OCI-LY1 (cell line): ENCODE measurements around the gene TSR3.

Experiments
- EZH2 ChIP-seq: fragments of 200-600 bp; sonication (generic), shearing (Covaris generic); IDR thresholded peaks from 2 replicates; pipeline ENCODE4 v1.8.0; 2017; ENCODE audit warnings: borderline replicate concordance, mixed run types, mild to moderate bottlenecking, antibody characterized with exemption, low read length, moderate library complexity, mixed read lengths
- TF ChIP-seq, protein P1 (sequence below): fragments of 200-600 bp; sonication (generic), shearing (Covaris generic); IDR thresholded peaks from 2 replicates; pipeline ENCODE4 v1.5.1; 2017; ENCODE audit warnings: mild to moderate bottlenecking, antibody characterized with exemption, low read length, moderate library complexity, mixed read lengths

DNA sequence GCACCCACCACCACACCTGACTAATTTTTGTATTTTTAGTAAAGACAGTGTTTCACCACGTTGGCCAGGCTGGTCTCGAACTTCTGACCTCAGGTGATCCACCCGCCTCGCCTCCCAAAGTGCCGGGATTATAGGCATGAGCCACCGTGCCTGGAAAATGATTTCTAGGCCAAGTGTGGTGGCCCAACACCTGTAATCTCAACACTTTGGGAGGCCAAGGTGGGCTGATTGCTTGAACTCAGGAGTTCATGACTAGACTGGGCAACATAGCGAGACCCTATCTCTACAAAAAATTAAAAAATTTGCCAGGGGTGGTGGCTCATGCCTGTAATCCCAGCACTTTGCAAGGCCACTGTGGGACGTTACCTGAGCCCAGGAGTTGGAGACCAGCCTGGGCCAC is 29.3 kb downstream of the TSR3 start:
- TF ChIP-seq, protein P1, sequence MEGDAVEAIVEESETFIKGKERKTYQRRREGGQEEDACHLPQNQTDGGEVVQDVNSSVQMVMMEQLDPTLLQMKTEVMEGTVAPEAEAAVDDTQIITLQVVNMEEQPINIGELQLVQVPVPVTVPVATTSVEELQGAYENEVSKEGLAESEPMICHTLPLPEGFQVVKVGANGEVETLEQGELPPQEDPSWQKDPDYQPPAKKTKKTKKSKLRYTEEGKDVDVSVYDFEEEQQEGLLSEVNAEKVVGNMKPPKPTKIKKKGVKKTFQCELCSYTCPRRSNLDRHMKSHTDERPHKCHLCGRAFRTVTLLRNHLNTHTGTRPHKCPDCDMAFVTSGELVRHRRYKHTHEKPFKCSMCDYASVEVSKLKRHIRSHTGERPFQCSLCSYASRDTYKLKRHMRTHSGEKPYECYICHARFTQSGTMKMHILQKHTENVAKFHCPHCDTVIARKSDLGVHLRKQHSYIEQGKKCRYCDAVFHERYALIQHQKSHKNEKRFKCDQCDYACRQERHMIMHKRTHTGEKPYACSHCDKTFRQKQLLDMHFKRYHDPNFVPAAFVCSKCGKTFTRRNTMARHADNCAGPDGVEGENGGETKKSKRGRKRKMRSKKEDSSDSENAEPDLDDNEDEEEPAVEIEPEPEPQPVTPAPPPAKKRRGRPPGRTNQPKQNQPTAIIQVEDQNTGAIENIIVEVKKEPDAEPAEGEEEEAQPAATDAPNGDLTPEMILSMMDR, result no peak
- no peak for TF ChIP-seq EZH2
